Osteoblast (primary cell): Measurements from ENCODE around the gene GRIK4. TPM values are rescaled to one million over a fixed set of nuclear protein-coding genes. Genes with fewer than 3 reads are reported as not detected.

ENCODE experiments used
- DNase-seq: peaks from one replicate; pipeline ENCODE4 v3.0.0; 2011; ENCODE audit warnings: low spot score, mixed read lengths; ENCODE audit not compliant: insufficient read length; ENCODE audit errors: missing footprints
- H2AFZ ChIP-seq: 2 replicates; pipeline ENCODE4 v1.6.0; 2011; ENCODE audit warnings: mild to moderate bottlenecking, low read length
- H3K27ac ChIP-seq: 2 replicates; pipeline ENCODE4 v1.5.1; 2011; ENCODE audit warnings: mild to moderate bottlenecking, low read depth, low read length, moderate library complexity
- H3K27me3 ChIP-seq: 2 replicates; pipeline ENCODE4 v1.6.0; 2012; ENCODE audit warnings: mild to moderate bottlenecking, control low read depth, inconsistent platforms, low read length, moderate library complexity; ENCODE audit not compliant: insufficient read depth
- H3K36me3 ChIP-seq: 2 replicates; pipeline ENCODE4 v1.5.1; 2011; ENCODE audit warnings: mild to moderate bottlenecking, low read length, control low read depth, moderate library complexity; ENCODE audit not compliant: insufficient read depth
- H3K4me1 ChIP-seq: 2 replicates; pipeline ENCODE4 v1.5.1; 2011; ENCODE audit warnings: mild to moderate bottlenecking, low read length, control low read depth, moderate library complexity; ENCODE audit not compliant: insufficient read depth
- H3K4me2 ChIP-seq: 2 replicates; pipeline ENCODE4 v1.6.0; 2011; ENCODE audit warnings: mild to moderate bottlenecking, low read length; ENCODE audit not compliant: insufficient read depth
- H3K4me3 ChIP-seq: fragments of 200-600 bp; sonication (generic); 3 replicates; pipeline ENCODE4 v1.5.1; 2012; ENCODE audit warnings: mild to moderate bottlenecking, low read length, inconsistent platforms; ENCODE audit not compliant: insufficient read depth
- H3K79me2 ChIP-seq: 2 replicates; pipeline ENCODE4 v1.6.0; 2012; ENCODE audit warnings: mild to moderate bottlenecking, low read length, control low read depth, inconsistent platforms; ENCODE audit not compliant: insufficient read depth
- H3K9me3 ChIP-seq: 2 replicates; pipeline ENCODE4 v1.5.1; 2011; ENCODE audit warnings: low read depth, low read length, control low read depth
- H4K20me1 ChIP-seq: 2 replicates; pipeline ENCODE4 v1.6.0; 2012; ENCODE audit warnings: mild to moderate bottlenecking, low read length, control low read depth; ENCODE audit not compliant: insufficient read depth
- total RNA-seq: library from RNA; depleted of rRNA; stranded (reverse); fragments of >200 nt; gene quantifications from 2 replicates; pipeline ENCODE4 v1.2.3, GENCODE V29; 2012
- TF ChIP-seq, protein P1 (sequence below): IDR thresholded peaks from 2 replicates; pipeline ENCODE4 v1.5.1; 2011; ENCODE audit warnings: mild to moderate bottlenecking, low read depth, low read length, moderate library complexity; ENCODE audit errors: extremely low read depth

GRIK4 gene
- total RNA-seq, 1 donor, result under 0.01 TPM

DNA sequence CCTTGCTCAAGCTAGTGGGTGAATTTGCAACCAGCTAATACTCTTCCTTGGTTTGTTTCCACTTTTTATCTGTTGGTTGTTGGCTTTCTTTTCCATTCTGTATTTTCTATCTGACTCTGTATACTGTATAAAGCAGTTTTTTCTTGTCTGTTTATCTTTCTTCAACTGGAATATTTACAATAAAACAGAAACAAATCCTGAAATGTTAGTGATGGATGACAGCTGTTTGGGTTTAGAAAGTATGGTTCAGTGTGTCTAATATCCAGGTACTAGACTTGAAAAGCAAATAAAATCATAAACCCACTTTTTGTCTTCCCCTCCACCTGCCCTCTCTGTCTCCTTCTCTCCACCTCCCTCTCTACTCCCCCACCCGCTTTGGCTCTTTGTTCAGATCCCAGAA is 477.1 kb downstream of the GRIK4 start:
- Histone ChIP-seq H3K4me1 (peaks cover 2% of the 10 kb centered on the region), H3K4me2 (no peak overlapping the region), H3K36me3 (no peaks in the 10 kb centered on the region), H3K4me3 (no peak overlapping the region), H3K9me3 (no peaks in the 10 kb centered on the region), H2AFZ (no peak overlapping the region), H3K27me3 (peaks cover 32% of the 10 kb centered on the region), H4K20me1 (no peaks in the 10 kb centered on the region), H3K27ac (no peak overlapping the region), H3K79me2 (no peaks in the 10 kb centered on the region)
- TF ChIP-seq, protein P1, sequence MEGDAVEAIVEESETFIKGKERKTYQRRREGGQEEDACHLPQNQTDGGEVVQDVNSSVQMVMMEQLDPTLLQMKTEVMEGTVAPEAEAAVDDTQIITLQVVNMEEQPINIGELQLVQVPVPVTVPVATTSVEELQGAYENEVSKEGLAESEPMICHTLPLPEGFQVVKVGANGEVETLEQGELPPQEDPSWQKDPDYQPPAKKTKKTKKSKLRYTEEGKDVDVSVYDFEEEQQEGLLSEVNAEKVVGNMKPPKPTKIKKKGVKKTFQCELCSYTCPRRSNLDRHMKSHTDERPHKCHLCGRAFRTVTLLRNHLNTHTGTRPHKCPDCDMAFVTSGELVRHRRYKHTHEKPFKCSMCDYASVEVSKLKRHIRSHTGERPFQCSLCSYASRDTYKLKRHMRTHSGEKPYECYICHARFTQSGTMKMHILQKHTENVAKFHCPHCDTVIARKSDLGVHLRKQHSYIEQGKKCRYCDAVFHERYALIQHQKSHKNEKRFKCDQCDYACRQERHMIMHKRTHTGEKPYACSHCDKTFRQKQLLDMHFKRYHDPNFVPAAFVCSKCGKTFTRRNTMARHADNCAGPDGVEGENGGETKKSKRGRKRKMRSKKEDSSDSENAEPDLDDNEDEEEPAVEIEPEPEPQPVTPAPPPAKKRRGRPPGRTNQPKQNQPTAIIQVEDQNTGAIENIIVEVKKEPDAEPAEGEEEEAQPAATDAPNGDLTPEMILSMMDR, result no peak
- DNase-seq, result no peak

DNA sequence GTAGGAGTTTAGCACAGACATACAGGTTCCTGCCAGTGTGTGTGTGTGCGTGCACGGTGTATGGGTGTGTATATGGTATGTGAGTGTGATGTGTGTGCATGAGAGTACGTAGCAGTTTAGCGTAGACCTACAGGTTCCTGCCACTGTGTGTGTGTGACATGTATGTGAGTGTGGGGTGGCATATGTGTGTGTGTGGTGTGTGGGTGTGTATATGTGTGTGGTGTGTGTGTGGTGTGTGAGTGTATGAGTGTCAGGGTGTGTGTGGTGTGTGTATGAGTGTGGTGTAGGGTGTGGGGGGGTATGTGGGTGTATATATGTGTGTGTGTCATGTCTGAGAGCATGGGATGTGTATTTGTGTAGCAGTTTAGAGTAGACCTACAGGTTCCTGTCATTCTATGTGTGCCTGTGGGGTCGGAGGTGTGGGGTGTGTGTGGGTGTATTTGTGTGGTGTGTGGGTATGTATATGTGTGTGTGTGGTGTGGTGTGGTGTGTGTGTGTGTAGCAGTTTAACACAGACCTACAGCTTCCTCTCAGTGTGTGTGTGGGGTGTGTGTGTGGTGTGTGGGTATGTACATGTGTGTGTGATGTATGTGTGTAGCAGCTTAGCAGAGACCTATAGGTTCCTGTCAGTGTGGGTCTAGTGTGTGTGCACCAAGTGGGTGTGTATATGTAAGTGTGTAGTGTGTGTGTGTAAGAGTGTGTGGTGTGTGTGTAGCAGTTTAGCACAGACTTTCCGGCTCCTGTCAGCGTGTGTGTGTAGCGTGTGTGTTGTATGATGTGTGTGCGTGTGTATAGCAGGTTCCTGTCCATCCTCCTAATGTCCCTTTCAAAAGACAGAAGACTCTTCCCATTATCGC is 480.5 kb downstream of the GRIK4 start:
- TF ChIP-seq, protein P1, result no peak
- Histone ChIP-seq H3K27me3 (peaks cover 13% of the 10 kb centered on the region), H2AFZ (no peak overlapping the region), H3K9me3 (no peaks in the 10 kb centered on the region), H3K4me1 (no peaks in the 10 kb centered on the region), H3K79me2 (no peaks in the 10 kb centered on the region), H3K4me2 (no peak overlapping the region), H3K36me3 (no peaks in the 10 kb centered on the region), H3K27ac (no peak overlapping the region), H4K20me1 (no peaks in the 10 kb centered on the region), H3K4me3 (no peak overlapping the region)
- no peak for DNase-seq

- no peak overlapping the region for H2AFZ ChIP-seq
- H3K4me1 ChIP-seq, result no peaks in the 10 kb centered on the region
- H4K20me1 ChIP-seq, result no peaks in the 10 kb centered on the region
- H3K4me3 ChIP-seq, result no peak overlapping the region
- no peaks in the 10 kb centered on the region for H3K27me3 ChIP-seq
- TF ChIP-seq, protein P1, result no peak
- DNase-seq, result no peak
- no peak overlapping the region for H3K4me2 ChIP-seq
- H3K9me3 ChIP-seq, result no peaks in the 10 kb centered on the region
- H3K36me3 ChIP-seq, result no peaks in the 10 kb centered on the region
- no peaks in the 10 kb centered on the region for H3K79me2 ChIP-seq
- H3K27ac ChIP-seq, result no peak overlapping the region
Measured at GRCh38 chr11:120994091-120994859, 482.7 kb downstream of the GRIK4 start.

GRCh38 chr11:120995184-120995583 is 483.6 kb downstream of the GRIK4 start:
- TF ChIP-seq, protein P1, result no peak
- Histone ChIP-seq H2AFZ (no peak overlapping the region), H3K4me3 (no peak overlapping the region), H3K4me1 (no peaks in the 10 kb centered on the region), H3K9me3 (no peaks in the 10 kb centered on the region), H3K27ac (no peak overlapping the region), H3K36me3 (no peaks in the 10 kb centered on the region), H3K4me2 (no peak overlapping the region), H4K20me1 (no peaks in the 10 kb centered on the region), H3K79me2 (no peaks in the 10 kb centered on the region), H3K27me3 (no peaks in the 10 kb centered on the region)
- no peak for DNase-seq
